HEK293 (cell line): ENCODE results near the gene PIK3R3.
A peak's percentile ranks its signal among the peaks of the same experiment; 100 is the strongest.

Experiments
- CTCF ChIA-PET: fragments of 350-600 bp; formaldehyde crosslinking; extraction: SDS; loops from one replicate; lab custom pipeline; 2021; ENCODE audit warnings: antibody characterized with exemption; lab: Yijun Ruan, JAX
- POLR2A ChIA-PET: fragments of 300-600 bp; formaldehyde crosslinking; extraction: SDS; loops from one replicate; lab custom pipeline; 2020; ENCODE audit warnings: antibody characterized with exemption, inconsistent platforms; lab: Yijun Ruan, JAX
- H3K27ac ChIP-seq: fragments of 200-500 bp; sonication (Bioruptor generic); 2 replicates; pipeline ENCODE4 v1.5.1; 2014; ENCODE audit warnings: low read depth, low read length, control low read depth, inconsistent platforms; ENCODE audit errors: extremely low read depth
- H3K36me3 ChIP-seq, 2 experiments: fragments of 200-500 bp in 1 of 2; sonication (Bioruptor generic) in 1 of 2; 1 replicate in 1 of 2; 2 replicates in 1 of 2; pipeline ENCODE4 v1.5.1; 2014 to 2017; ENCODE audit warnings: inconsistent platforms in 2 of 2, low read length in 2 of 2; ENCODE audit not compliant: control insufficient read depth in 2 of 2, insufficient read depth in 1 of 2
- H3K4me1 ChIP-seq: fragments of 200-500 bp; sonication (Bioruptor generic); 2 replicates; pipeline ENCODE4 v1.5.1; 2014; ENCODE audit warnings: mild to moderate bottlenecking, low read length, inconsistent platforms; ENCODE audit not compliant: control insufficient read depth, insufficient read depth
- H3K4me3 ChIP-seq: 2 replicates; pipeline ENCODE4 v1.5.1; 2011; ENCODE audit warnings: low read depth, mild to moderate bottlenecking, control low read depth, low read length, moderate library complexity
- H3K9me3 ChIP-seq: fragments of 200-500 bp; sonication (Bioruptor generic); 2 replicates; pipeline ENCODE4 v1.5.1; 2014; ENCODE audit warnings: low read depth, low read length, inconsistent platforms; ENCODE audit not compliant: control insufficient read depth, insufficient read depth
- FEZF1 ChIP-seq: fragments of 450-650 bp; formaldehyde crosslinking; IDR thresholded peaks from 2 replicates; pipeline ENCODE4 v1.5.1; 2016; ENCODE audit warnings: missing biosample characterization, missing genetic modification characterization
- PRDM6 ChIP-seq: fragments of 450-650 bp; formaldehyde crosslinking; IDR thresholded peaks from 2 replicates; pipeline ENCODE4 v1.5.1; 2017; ENCODE audit warnings: missing biosample characterization, missing genetic modification characterization
- RBAK ChIP-seq: fragments of 450-650 bp; formaldehyde crosslinking; IDR thresholded peaks from 2 replicates; pipeline ENCODE4 v1.5.1; 2016; ENCODE audit warnings: missing biosample characterization, missing genetic modification characterization
- SCRT2 ChIP-seq: fragments of 450-650 bp; formaldehyde crosslinking; IDR thresholded peaks from 2 replicates; pipeline ENCODE4 v1.5.1; 2016; ENCODE audit warnings: missing biosample characterization, missing genetic modification characterization
- SP7 ChIP-seq: fragments of 450-650 bp; formaldehyde crosslinking; IDR thresholded peaks from 2 replicates; pipeline ENCODE4 v1.5.1; 2016; ENCODE audit warnings: missing biosample characterization, missing genetic modification characterization
- ZBTB21 ChIP-seq: fragments of 450-650 bp; formaldehyde crosslinking; IDR thresholded peaks from 2 replicates; pipeline ENCODE4 v1.5.1; 2017; ENCODE audit warnings: missing biosample characterization, missing genetic modification characterization
- ZBTB44 ChIP-seq: fragments of 450-650 bp; IDR thresholded peaks from 2 replicates; pipeline ENCODE4 v1.5.1; 2018; ENCODE audit warnings: missing biosample characterization, mild to moderate bottlenecking, missing genetic modification characterization
- ZBTB48 ChIP-seq: fragments of 450-650 bp; formaldehyde crosslinking; IDR thresholded peaks from 2 replicates; pipeline ENCODE4 v1.5.1; 2016; ENCODE audit warnings: missing biosample characterization, missing genetic modification characterization
- ZNF114 ChIP-seq: fragments of 450-650 bp; formaldehyde crosslinking; IDR thresholded peaks from 2 replicates; pipeline ENCODE4 v1.5.0; 2017; ENCODE audit warnings: missing biosample characterization, missing genetic modification characterization
- ZNF121 ChIP-seq: fragments of 450-650 bp; formaldehyde crosslinking; IDR thresholded peaks from 2 replicates; pipeline ENCODE4 v1.5.1; 2016; ENCODE audit warnings: missing biosample characterization, missing genetic modification characterization
- ZNF133 ChIP-seq: fragments of 450-650 bp; formaldehyde crosslinking; IDR thresholded peaks from 2 replicates; pipeline ENCODE4 v1.5.1; 2016; ENCODE audit warnings: missing biosample characterization, missing genetic modification characterization
- ZNF221 ChIP-seq: fragments of 450-650 bp; formaldehyde crosslinking; IDR thresholded peaks from 2 replicates; pipeline ENCODE4 v1.5.1; 2017; ENCODE audit warnings: missing biosample characterization, missing genetic modification characterization, borderline replicate concordance
- ZNF24 ChIP-seq: fragments of 450-650 bp; formaldehyde crosslinking; IDR thresholded peaks from 2 replicates; pipeline ENCODE4 v1.5.1; 2016; ENCODE audit warnings: missing biosample characterization, missing genetic modification characterization
- ZNF335 ChIP-seq: fragments of 450-650 bp; formaldehyde crosslinking; conservative IDR thresholded peaks from 2 replicates; pipeline ENCODE4 v1.5.1; 2016; ENCODE audit warnings: missing biosample characterization, missing genetic modification characterization
- ZNF366 ChIP-seq: fragments of 450-650 bp; formaldehyde crosslinking; conservative IDR thresholded peaks from 2 replicates; pipeline ENCODE4 v1.5.1; 2016; ENCODE audit warnings: missing biosample characterization, missing genetic modification characterization
- ZNF37A ChIP-seq: fragments of 450-650 bp; IDR thresholded peaks from 2 replicates; pipeline ENCODE4 v1.5.1; 2018; ENCODE audit warnings: missing biosample characterization, missing genetic modification characterization
- ZNF518A ChIP-seq: fragments of 450-650 bp; formaldehyde crosslinking; conservative IDR thresholded peaks from 2 replicates; pipeline ENCODE4 v1.5.1; 2016; ENCODE audit warnings: low read depth, missing biosample characterization, missing genetic modification characterization
- ZNF549 ChIP-seq: fragments of 450-650 bp; IDR thresholded peaks from 2 replicates; pipeline ENCODE4 v1.5.1; 2018; ENCODE audit warnings: missing biosample characterization, missing genetic modification characterization, mild to moderate bottlenecking, inconsistent platforms, moderate library complexity
- ZNF621 ChIP-seq: fragments of 450-650 bp; formaldehyde crosslinking; IDR thresholded peaks from 2 replicates; pipeline ENCODE4 v1.5.1; 2017; ENCODE audit warnings: missing biosample characterization, missing genetic modification characterization
- ZNF639 ChIP-seq: fragments of 450-650 bp; formaldehyde crosslinking; IDR thresholded peaks from 2 replicates; pipeline ENCODE4 v1.5.1; 2016; ENCODE audit warnings: missing biosample characterization, missing genetic modification characterization
- ZSCAN23 ChIP-seq: fragments of 450-650 bp; formaldehyde crosslinking; IDR thresholded peaks from 2 replicates; pipeline ENCODE4 v1.5.1; 2016; ENCODE audit warnings: missing biosample characterization, missing genetic modification characterization

PIK3R3 gene

GRCh38 chr1:46072975-46073374 lies 59.5 kb downstream of the PIK3R3 start:
- Histone ChIP-seq H3K4me3 (no peak overlapping the region), H3K9me3 (no peaks in the 10 kb centered on the region), H3K27ac (no peak overlapping the region), H3K36me3 (peaks cover 9 to 16% of the 10 kb centered on the region in 2 experiments; a peak in 2 of 3 replicates), H3K4me1 (peaks cover 6% of the 10 kb centered on the region; the same call in 1 of the 2 replicates)
- TF ChIP-seq ZNF114 (tag by site-specific recombination), result no peak
- TF ChIP-seq SP7, result no peak
- TF ChIP-seq SCRT2 (tag by site-specific recombination), result peak; percentile 95
- no peak for TF ChIP-seq ZNF366 (tag by site-specific recombination)
- no peak for TF ChIP-seq ZNF37A (tag by site-specific recombination)
- TF ChIP-seq PRDM6 (tag by site-specific recombination), result no peak
- no peak for TF ChIP-seq ZNF639 (tag by site-specific recombination)
- ChIA-PET CTCF (interaction anchor here (0.7 kb wide), 1 partner anchor 150 kb away, joined by 3 read pairs; no protein-coding TSS in a partner anchor), POLR2A (no interaction called here)

DNA sequence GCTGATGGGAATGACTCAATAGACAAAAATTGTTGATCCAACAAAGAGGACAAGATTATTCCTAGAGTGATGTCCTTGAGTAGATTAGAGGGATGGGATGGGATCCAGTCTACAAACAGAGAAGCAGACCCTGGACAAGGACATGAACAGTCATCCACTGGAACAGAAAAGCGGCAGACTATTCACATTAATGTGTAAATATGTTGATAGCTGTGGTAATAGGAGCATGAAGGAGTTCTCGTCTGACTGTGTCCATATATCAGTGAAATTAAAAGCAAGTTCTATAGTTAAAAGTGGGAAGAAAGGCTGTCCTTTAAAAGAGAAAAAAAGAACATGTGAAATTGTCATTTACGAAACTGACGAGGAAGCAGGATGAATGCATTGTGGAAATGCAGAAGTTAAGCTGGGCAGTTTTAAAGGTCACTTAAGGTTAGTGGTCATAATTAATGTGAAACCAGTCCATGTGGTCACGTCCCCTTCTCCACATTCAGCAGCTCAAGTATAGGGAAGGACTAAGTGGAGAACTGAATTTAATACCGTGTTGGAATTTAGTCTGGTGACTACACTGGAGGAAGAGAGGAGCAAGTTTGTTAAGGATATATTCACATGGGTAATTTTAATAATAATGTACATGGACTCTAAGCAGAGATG lies 62.1 kb downstream of the PIK3R3 start:
- ChIA-PET POLR2A (no interaction called here), CTCF (interaction anchor here (0.6 kb wide), 1 partner anchor 78 kb away, joined by 3 read pairs; no protein-coding TSS in a partner anchor)
- Histone ChIP-seq H3K4me1 (peaks cover 7% of the 10 kb centered on the region), H3K27ac (no peak overlapping the region), H3K9me3 (no peaks in the 10 kb centered on the region), H3K36me3 (peaks cover 2 to 24% of the 10 kb centered on the region in 2 experiments; a peak in 2 of 3 replicates), H3K4me3 (no peak overlapping the region)
- TF ChIP-seq ZNF518A (tag by site-specific recombination), result no peak
- no peak for TF ChIP-seq ZNF24
- TF ChIP-seq ZNF133 (tag by site-specific recombination), result no peak
- TF ChIP-seq ZNF335 (tag by site-specific recombination), result no peak
- TF ChIP-seq ZBTB48 (tag by site-specific recombination), result no peak
- no peak for TF ChIP-seq FEZF1 (tag by site-specific recombination)
- no peak for TF ChIP-seq ZBTB44
- no peak for TF ChIP-seq ZNF621
- no peak for TF ChIP-seq ZBTB21 (tag by site-specific recombination)
- no peak for TF ChIP-seq ZNF37A (tag by site-specific recombination)
- no peak for TF ChIP-seq ZSCAN23 (tag by site-specific recombination)
- TF ChIP-seq ZNF221, result no peak
- TF ChIP-seq ZNF549 (tag by site-specific recombination), result no peak
- no peak for TF ChIP-seq RBAK (tag by site-specific recombination)
- TF ChIP-seq ZNF121, result no peak
